CD14-positive monocyte (primary cell): ENCODE results near the gene CNGB1. TPM values are rescaled to one million over a fixed set of nuclear protein-coding genes. Genes with fewer than 3 reads are reported as not detected.

Experiments used
- DNase-seq, 3 donors: peaks; one replicate each; pipeline ENCODE4 v3.0.0-alpha.2; 2011 to 2022
- H2AFZ ChIP-seq: 2 replicates; pipeline ENCODE4 v1.6.0; 2012; ENCODE audit warnings: mild to moderate bottlenecking, low read depth, low read length, inconsistent platforms; ENCODE audit not compliant: insufficient read depth, poor library complexity, severe bottlenecking
- H3K27ac ChIP-seq, 2 donors: 1 replicate in 1 of 2; 2 replicates in 1 of 2; pipeline ENCODE4 v1.5.1; 2012 to 2013; ENCODE audit warnings: low read length in 2 of 2, control low read depth in 1 of 2, inconsistent platforms in 1 of 2, low read depth in 1 of 2, mild to moderate bottlenecking in 1 of 2
- H3K27me3 ChIP-seq, 2 donors: one replicate each; pipeline versions ENCODE4 v1.6.0 to v1.6.1; 2011 to 2013; ENCODE audit warnings: low read length in 2 of 2; ENCODE audit not compliant: control insufficient read depth in 2 of 2, insufficient read depth in 2 of 2
- H3K36me3 ChIP-seq, 2 donors: replicated peaks in 1 of 2; 1 replicate in 1 of 2; 2 replicates in 1 of 2; pipeline versions ENCODE4 v1.5.1 to v1.6.1; 2012 to 2013; ENCODE audit warnings: low read length in 2 of 2, control low read depth in 1 of 2, inconsistent platforms in 1 of 2, mild to moderate bottlenecking in 1 of 2; ENCODE audit not compliant: insufficient read depth in 2 of 2, control insufficient read depth in 1 of 2
- H3K4me1 ChIP-seq, 2 donors: 1 replicate in 1 of 2; 2 replicates in 1 of 2; pipeline versions ENCODE4 v1.5.1 to v1.6.1; 2012 to 2013; ENCODE audit warnings: low read length in 2 of 2, control low read depth in 1 of 2, inconsistent platforms in 1 of 2, mild to moderate bottlenecking in 1 of 2, moderate library complexity in 1 of 2; ENCODE audit not compliant: insufficient read depth in 2 of 2, control insufficient read depth in 1 of 2
- H3K4me2 ChIP-seq: replicated peaks from 2 replicates; pipeline ENCODE3; 2012; ENCODE audit warnings: low read length, moderate library complexity, mild to moderate bottlenecking; ENCODE audit not compliant: poor library complexity, severe bottlenecking; ENCODE audit errors: extremely low read depth
- H3K4me3 ChIP-seq, 3 experiments: fragments of 200-600 bp in 1 of 3; sonication (generic) in 1 of 3; replicated peaks in 1 of 3; 1 replicate in 2 of 3; 2 replicates in 1 of 3; pipeline ENCODE4 v1.5.1; 2011 to 2013; ENCODE audit warnings: low read length in 3 of 3, mild to moderate bottlenecking in 3 of 3, control low read depth in 2 of 3, low read depth in 2 of 3, inconsistent platforms in 1 of 3, moderate library complexity in 1 of 3
- H3K79me2 ChIP-seq: 2 replicates; pipeline ENCODE4 v1.6.0; 2012; ENCODE audit warnings: mild to moderate bottlenecking, control low read depth, inconsistent platforms, low read length, moderate library complexity; ENCODE audit not compliant: insufficient read depth
- H3K9ac ChIP-seq: 2 replicates; pipeline ENCODE4 v1.6.0; 2017; ENCODE audit warnings: low read length, mild to moderate bottlenecking; ENCODE audit not compliant: insufficient read depth, poor library complexity, severe bottlenecking
- H3K9me3 ChIP-seq, 2 donors: replicated peaks in 1 of 2; 1 replicate in 1 of 2; 2 replicates in 1 of 2; pipeline versions ENCODE4 v1.5.1 to v1.6.1; 2012 to 2013; ENCODE audit warnings: low read length in 2 of 2, control low read depth in 1 of 2; ENCODE audit not compliant: control insufficient read depth in 1 of 2, insufficient read depth in 1 of 2
- H4K20me1 ChIP-seq: 2 replicates; pipeline ENCODE4 v1.6.0; 2012; ENCODE audit warnings: mild to moderate bottlenecking, low read length, control low read depth, moderate library complexity; ENCODE audit not compliant: insufficient read depth
- H3K27ac Mint-ChIP-seq, 7 donors: one replicate each; pipeline ENCODE4 v1.8.0; 2020; ENCODE audit warnings: mild to moderate bottlenecking in 7 of 7, mixed read lengths in 7 of 7, moderate library complexity in 6 of 7, inconsistent platforms in 2 of 7
- H3K27me3 Mint-ChIP-seq, 3 donors: one replicate each; pipeline ENCODE4 v1.8.0; 2021 to 2022; ENCODE audit warnings: low read depth in 3 of 3, mild to moderate bottlenecking in 3 of 3, mixed read lengths in 3 of 3, moderate library complexity in 3 of 3, inconsistent platforms in 1 of 3
- H3K36me3 Mint-ChIP-seq, 2 donors: one replicate each; pipeline ENCODE4 v1.8.0; 2020; ENCODE audit warnings: mixed read lengths in 2 of 2, inconsistent platforms in 1 of 2, mild to moderate bottlenecking in 1 of 2
- H3K4me1 Mint-ChIP-seq: one replicate; pipeline ENCODE4 v1.8.0; 2020; ENCODE audit warnings: mild to moderate bottlenecking, mixed read lengths
- H3K4me3 Mint-ChIP-seq, 2 donors: one replicate each; pipeline ENCODE4 v1.8.0; 2020; ENCODE audit warnings: mild to moderate bottlenecking in 2 of 2, mixed read lengths in 2 of 2, moderate library complexity in 1 of 2
- H3K9me3 Mint-ChIP-seq, 7 donors: one replicate each; pipeline ENCODE4 v1.8.0; 2020 to 2022; ENCODE audit warnings: mixed read lengths in 7 of 7, mild to moderate bottlenecking in 6 of 7, moderate library complexity in 6 of 7, inconsistent platforms in 2 of 7
- WGBS: methylation state at CpG from one replicate; pipeline ENCODE4 v1.1.5; 2013; ENCODE audit warnings: missing lambda C conversion rate; ENCODE audit not compliant: insufficient coverage; 5-methylcytosine and 5-hydroxymethylcytosine counted together
- intact Hi-C, 2 donors: fragments of 100-400 bp; cut with micrococcal nuclease; formaldehyde crosslinking; loops; one replicate each; pipeline versions ENCODE4 v1.15.0 to v1.15.1; 2023
- polyA plus RNA-seq, 3 donors: library from polyadenylated mRNA; depleted of rRNA in 1 of 3; unstranded in 2 of 3; stranded (reverse) in 1 of 3; fragments of 300-500 nt in 2 of 3; fragments of >200 nt in 1 of 3; fragmentation: Illumina TruSeq in 2 of 3; gene quantifications; 1 replicate in 2 of 3; 2 replicates in 1 of 3; pipeline ENCODE4 v1.2.3, GENCODE V29; 2012 to 2021
- TF ChIP-seq, protein P1 (sequence below): fragments of 200-600 bp; IDR thresholded peaks from one replicate; pipeline ENCODE4 v1.8.0; 2022; ENCODE audit warnings: antibody characterized with exemption, mild to moderate bottlenecking

CNGB1 gene
- polyA plus RNA-seq, 3 donors, result not detected

DNA sequence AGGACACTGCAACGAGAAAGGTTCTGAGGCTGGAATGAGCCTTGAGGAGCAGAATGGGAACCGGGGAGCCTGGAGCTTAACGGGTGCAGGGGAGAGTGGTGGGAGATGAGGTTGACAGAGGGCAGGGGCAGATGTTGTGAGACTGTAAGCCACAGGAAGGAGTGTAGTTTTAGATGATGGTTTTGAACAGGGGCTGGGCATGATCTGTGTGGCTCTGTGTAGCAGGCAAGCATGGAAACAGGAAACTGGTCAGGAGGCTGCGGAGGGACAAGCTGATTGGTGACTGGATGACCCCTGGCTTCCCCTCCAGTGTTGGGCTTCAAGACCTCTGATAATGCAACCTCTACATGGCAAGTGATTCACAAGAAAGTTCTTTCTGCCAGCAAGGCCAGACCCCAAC lies 1.4 kb upstream of the CNGB1 start:
- Mint-ChIP-seq H3K27me3 (peaks cover 2 to 8% (median 4%) of the 10 kb centered on the region in 3 donors), H3K4me1 (peaks cover 3% of the 10 kb centered on the region), H3K4me3 (no peak overlapping the region), H3K36me3 (no peaks in the 10 kb centered on the region), H3K27ac (peak overlapping the region in 1 of 7 donors; percentile 33), H3K9me3 (peaks cover 0 to 1% (median 0%) of the 10 kb centered on the region in 7 donors)
- TF ChIP-seq, protein P1, sequence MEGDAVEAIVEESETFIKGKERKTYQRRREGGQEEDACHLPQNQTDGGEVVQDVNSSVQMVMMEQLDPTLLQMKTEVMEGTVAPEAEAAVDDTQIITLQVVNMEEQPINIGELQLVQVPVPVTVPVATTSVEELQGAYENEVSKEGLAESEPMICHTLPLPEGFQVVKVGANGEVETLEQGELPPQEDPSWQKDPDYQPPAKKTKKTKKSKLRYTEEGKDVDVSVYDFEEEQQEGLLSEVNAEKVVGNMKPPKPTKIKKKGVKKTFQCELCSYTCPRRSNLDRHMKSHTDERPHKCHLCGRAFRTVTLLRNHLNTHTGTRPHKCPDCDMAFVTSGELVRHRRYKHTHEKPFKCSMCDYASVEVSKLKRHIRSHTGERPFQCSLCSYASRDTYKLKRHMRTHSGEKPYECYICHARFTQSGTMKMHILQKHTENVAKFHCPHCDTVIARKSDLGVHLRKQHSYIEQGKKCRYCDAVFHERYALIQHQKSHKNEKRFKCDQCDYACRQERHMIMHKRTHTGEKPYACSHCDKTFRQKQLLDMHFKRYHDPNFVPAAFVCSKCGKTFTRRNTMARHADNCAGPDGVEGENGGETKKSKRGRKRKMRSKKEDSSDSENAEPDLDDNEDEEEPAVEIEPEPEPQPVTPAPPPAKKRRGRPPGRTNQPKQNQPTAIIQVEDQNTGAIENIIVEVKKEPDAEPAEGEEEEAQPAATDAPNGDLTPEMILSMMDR, result no peak
- no peaks in the 10 kb centered on the region for H4K20me1 ChIP-seq
- H3K36me3 ChIP-seq, result no peaks in the 10 kb centered on the region
- no peak for DNase-seq
- no peak overlapping the region for H2AFZ ChIP-seq
- H3K4me1 ChIP-seq, result no peaks in the 10 kb centered on the region
- H3K27ac ChIP-seq, result no peak overlapping the region
- H3K27me3 ChIP-seq, result no peaks in the 10 kb centered on the region
- intact Hi-C loops, result no loop called here
- H3K9ac ChIP-seq, result no peak overlapping the region
- no peaks in the 10 kb centered on the region for H3K79me2 ChIP-seq
- WGBS, result 56% methylated on average over 4 of the region's 4 CpGs
- H3K9me3 ChIP-seq, result no peaks in the 10 kb centered on the region
- no peak overlapping the region for H3K4me3 ChIP-seq
- no peak overlapping the region for H3K4me2 ChIP-seq

DNA sequence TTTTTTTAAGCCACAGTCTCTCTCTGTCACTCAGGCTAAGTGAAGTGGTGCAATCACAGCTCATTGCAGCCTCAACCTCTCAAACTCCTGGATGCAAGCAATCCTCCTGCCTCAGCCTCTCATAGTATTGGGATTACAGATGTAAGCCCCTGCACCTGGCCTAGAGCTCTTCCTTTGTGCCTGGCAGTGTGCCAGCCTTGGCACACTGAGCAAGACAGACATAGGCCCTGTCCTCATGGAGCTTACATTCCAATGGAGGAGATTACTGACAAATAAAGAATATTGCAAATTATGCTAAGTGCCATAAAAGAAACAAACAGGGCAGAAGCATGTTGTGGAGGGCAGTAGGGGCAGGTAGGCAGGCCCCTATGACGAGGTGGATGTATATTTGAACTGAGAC lies 920 bp upstream of the CNGB1 start:
- no peak overlapping the region for H3K27ac Mint-ChIP-seq
- Histone ChIP-seq H3K36me3 (no peaks in the 10 kb centered on the region), H3K4me2 (no peak overlapping the region), H3K27me3 (no peaks in the 10 kb centered on the region), H3K4me3 (no peak overlapping the region), H3K9me3 (no peaks in the 10 kb centered on the region), H4K20me1 (no peaks in the 10 kb centered on the region), H3K27ac (no peak overlapping the region), H3K79me2 (no peaks in the 10 kb centered on the region), H3K4me1 (no peaks in the 10 kb centered on the region), H3K9ac (no peak overlapping the region), H2AFZ (no peak overlapping the region)
- no peak overlapping the region for H3K4me3 Mint-ChIP-seq
- no peak for DNase-seq
- WGBS, result 92% methylated on average over 1 of the region's 1 CpG
- H3K36me3 Mint-ChIP-seq, result no peaks in the 10 kb centered on the region
- H3K4me1 Mint-ChIP-seq, result peaks cover 3% of the 10 kb centered on the region
- intact Hi-C loops, result no loop called here
- peaks cover 0 to 1% (median 0%) of the 10 kb centered on the region in 7 donors for H3K9me3 Mint-ChIP-seq
- TF ChIP-seq, protein P1, result no peak
- H3K27me3 Mint-ChIP-seq, result peaks cover 2 to 9% (median 4%) of the 10 kb centered on the region in 3 donors
